Measurements from ENCODE around the gene GRIK5.

- TF ChIP-seq CTCF (IDR thresholded peaks at IDR 0.05; ENCODE audit: poor library complexity, severe bottlenecking) (no peak), RAD21 (conservative IDR thresholded peaks at IDR 0.05) (no peak), EZH2 (IDR thresholded peaks at IDR 0.05; ENCODE audit: borderline replicate concordance, insufficient read depth, low read length, poor library complexity, severe bottlenecking) (no peak), POLR2AphosphoS5 (IDR thresholded peaks at IDR 0.05) (no peak), TAF1 (IDR thresholded peaks at IDR 0.05; ENCODE audit: low read depth) (no peak)
Observed at GRCh38 chr19:42023943-42024260, 46.1 kb downstream of the GRIK5 start.
